Loucy (cell line): ENCODE results near the gene DIO3.

Experiments
- CTCF ChIP-seq: fragments of 200-600 bp; sonication (generic); conservative IDR thresholded peaks from 2 replicates; pipeline ENCODE4 v1.5.1; 2014; ENCODE audit warnings: mild to moderate bottlenecking, antibody characterized with exemption, low read length
- EZH2phosphoT487 ChIP-seq: fragments of 200-600 bp; IDR thresholded peaks from 2 replicates; pipeline ENCODE4 v1.6.1; 2018; ENCODE audit warnings: antibody characterized with exemption, mild to moderate bottlenecking, moderate library complexity, borderline replicate concordance

DNA sequence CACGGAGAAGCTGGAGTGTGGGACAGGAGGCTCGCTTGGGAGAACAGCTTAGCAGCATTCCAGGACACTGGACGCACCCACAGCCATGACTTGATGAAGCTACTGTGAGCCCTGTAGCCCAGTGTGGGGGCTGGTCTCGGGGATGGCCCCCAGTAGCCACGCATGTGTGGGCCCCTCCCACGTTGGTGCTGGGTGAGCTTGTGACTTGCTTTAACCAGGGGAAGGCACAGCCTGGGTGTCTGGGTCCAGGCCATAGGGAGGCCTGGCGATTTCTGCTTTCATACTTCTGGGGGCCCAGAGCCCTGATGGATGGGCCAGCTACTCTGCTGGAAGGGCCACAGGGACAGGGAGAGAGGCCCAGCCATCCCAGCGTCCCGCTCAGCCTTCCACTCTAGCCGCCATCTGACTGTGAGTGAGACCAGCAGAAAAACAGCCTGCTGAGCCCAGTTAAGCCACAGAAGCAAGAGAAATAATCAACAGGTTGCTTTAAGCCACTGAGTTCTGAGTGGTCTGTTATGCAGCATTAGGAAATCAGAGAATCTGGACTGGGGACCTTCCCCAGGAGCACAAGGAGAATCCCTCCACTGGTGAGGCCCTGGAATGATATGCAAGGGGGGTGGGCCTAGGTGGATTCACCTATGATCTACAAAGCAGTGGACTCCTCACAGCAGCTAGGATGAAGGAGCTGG, 16.1 kb downstream of the DIO3 start:
- TF ChIP-seq CTCF (no peak), EZH2phosphoT487 (no peak)
